ENCODE results near the gene E2F2.

E2F2 gene

DNA sequence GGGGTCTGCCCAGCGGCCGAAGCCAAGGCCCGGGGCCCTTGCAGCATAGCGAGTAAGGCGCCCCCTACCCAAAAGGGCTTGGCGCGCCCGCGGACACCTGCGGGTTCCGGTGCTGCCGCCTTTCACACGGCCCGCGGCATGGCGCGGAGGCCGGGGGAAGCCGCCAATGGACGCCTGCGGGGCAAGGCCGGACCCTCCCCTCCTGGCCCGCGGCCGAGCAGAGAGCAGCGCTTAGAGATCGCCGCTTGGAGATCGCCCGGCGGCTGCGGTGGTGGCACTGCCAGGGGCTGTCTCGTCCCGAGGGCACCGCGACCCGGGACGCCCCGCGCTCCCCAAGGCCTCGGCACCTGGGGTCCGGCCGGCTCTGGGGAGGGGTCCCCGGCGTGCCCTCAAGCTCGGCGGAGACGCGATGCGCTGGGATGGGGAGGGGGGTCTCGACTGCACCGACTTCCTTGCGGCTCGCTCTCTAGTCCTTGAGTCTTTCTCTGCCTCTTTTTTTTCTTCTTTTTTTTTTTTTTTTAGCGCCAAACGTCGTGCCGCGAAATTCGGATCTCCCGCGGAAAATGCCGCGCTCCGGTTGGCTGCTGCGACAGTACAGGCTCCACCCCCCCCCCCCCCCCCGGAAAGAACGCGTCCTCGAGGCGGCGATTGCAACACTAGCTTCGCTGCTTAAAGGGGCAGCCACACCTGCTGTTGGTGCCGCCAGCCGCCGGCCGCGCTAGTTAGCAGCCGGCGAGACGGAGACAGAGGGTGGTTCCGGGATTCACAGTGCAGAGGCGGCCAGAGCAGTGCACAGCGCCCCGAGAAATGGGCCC is at the start of gene E2F2:
Gene E2F2 (minus strand): TSS at position 487 of the 815 bp plus-strand sequence. CDS start 440 bp downstream, at position 47.
- DNase-seq (ENCODE audit: low read depth), result peak; percentile 63

- no peak for DNase-seq (ENCODE audit: low read depth)
Measured at GRCh38 chr1:23578997-23579363, 47.9 kb upstream of the E2F2 start.

GRCh38 chr1:23578311-23578996 is 47.4 kb upstream of the E2F2 start:
- no peak for DNase-seq (ENCODE audit: low read depth)

DNA sequence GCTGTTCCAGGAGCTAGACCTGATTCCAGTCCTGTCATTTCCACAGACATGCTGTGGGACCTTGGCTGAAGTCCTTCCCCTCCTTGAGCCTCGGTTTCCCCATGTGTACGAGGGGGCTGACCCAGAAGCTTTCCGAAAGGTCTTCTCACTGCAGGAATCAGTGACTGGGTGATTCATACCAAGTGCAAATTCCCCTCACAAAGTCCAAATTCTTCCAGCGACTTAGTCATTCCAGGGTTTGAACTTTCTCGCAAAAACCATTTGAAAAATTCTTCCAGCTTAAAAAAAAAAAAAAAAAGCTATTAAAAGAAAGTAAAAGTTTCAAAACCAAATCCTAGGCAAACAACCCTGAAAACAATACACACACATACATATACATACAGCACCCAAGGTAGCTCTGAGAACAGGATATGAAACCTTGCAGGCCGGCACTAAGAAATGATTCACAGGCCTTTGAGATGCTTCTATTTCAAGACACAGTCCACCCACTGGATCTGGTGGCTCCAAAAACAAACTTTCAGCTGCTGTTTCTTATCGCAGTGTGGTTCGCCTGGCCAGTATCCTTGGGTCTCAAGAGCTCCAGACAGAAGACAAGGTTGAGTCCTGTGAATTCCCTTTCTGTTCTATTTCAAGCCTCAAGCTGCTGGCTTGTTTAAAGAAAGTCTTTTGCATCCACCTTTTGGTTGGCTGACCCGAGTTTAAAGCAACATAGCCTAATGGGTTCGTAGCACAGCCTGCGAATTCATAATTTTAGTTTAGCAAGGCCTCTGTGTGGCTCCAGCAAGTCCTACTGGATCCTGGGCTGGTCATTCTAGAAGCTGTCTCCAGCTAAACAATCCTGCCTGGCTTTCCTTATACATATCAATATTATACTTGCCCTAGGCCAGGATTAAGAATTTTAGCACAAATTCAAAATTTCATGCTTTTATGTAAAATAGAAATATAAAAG is 46.3 kb upstream of the E2F2 start:
- no peak for DNase-seq (ENCODE audit: low read depth)

- DNase-seq (ENCODE audit: low read depth), result no peak
Measured at GRCh38 chr1:23576338-23577055, 45.5 kb upstream of the E2F2 start.

- no peak for DNase-seq (ENCODE audit: low read depth)
Measured at GRCh38 chr1:23575226-23575810, 44.3 kb upstream of the E2F2 start.

DNA sequence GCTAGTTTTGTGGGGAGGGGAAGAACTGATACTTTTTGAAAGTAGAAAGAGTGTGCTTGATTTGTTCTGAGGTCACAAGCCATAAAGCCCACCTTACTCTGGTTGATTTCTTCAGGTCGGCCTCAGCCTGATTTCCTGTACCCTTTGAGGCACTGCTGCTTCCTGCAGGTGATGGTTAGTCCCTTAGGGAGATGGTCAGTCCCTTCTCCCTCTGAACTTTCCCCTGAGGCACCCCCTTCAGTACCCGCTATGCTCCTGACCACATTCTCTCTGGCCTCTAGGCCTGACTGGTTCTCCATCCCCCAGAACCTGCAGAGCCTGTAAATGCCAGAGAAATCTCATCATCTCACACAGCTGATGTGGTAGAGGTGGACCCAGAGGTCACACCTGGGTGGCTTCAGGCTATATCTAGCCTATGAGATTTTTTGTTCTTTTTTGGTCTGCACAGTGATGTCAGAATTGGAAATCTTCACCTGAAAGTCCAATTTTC is 43.3 kb upstream of the E2F2 start:
- DNase-seq (ENCODE audit: low read depth), result no peak

DNA sequence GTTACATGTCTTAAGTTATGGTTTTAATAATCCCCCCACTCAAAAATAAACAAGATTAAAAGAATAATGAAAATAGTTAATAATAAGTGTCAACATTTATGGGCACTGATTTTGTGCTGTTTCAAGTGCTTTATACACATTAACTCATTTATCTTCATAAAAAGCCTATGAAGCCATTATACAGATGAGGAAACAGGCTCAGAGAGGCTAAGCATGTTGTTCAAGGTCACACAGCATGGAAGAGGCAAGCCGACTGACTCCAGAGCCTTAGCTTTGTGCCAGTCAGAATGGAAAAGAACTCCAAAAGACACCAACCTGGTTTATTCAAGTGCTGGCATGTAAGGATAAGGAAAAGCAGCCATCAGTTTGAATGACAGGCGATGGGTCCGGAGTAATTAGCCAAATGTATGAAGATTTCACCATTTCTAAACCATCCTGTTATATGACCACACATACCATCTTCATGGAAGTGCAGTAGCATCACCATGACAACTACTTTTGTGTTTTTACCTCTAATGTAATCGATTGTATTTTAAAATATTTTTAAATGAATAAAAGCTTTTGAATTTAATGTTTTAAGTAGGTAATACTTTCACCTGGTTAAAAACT is 42.6 kb upstream of the E2F2 start:
- DNase-seq (ENCODE audit: low read depth), result no peak

DNA sequence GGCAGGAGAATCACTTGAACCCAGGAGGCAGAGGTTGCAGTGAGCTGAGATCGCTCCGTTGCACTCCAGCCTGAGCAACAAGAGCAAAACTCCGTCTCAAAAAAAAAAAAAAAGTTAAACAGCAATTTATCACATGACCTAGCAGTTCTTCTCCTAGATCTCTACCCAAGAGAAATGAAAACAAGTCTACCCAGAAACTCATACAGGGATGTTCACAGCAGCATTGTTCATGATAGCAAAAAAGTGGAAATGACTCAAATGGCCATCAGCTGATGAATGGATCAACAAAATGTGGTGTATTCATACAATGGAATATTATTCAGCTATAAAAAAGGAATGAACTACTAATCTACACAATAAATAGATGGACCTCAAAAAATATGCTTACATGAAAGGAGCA is 40.4 kb upstream of the E2F2 start:
- DNase-seq (ENCODE audit: low read depth), result no peak

DNA sequence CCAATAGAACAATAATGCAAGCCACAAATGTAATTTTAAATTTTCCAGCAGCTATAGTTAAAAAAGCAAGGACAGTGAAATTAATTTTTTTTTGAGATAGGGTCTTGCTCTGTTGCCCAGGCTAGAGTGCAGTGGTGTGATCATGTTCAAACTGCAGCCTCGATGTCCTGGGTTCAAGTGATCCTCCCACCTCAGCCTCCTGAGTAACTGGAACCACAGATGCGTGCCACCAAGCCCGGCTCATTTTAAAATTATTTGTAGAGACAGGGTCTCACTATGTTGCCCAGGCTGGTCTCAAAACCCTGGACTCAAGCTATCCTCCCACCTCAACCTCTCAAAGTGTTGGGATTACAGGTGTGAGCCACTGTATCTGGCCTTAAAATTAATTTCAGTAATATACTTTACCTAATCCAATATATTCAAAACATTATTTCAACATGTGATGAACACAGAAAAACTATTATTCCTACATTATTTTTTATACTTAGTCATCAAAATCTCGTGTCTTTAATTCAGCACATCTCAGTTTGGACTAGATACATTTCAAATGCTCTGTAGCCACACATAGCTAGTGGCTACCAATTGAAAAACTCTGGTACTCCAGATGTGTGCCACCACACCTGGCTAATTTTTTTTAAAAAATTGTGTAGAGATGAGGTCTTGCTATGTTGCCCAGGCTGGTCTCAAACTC is 39.1 kb upstream of the E2F2 start:
- DNase-seq (ENCODE audit: low read depth), result no peak

- no peak for DNase-seq (ENCODE audit: low read depth)
Measured at GRCh38 chr1:23568608-23569383, 37.8 kb upstream of the E2F2 start.

DNA sequence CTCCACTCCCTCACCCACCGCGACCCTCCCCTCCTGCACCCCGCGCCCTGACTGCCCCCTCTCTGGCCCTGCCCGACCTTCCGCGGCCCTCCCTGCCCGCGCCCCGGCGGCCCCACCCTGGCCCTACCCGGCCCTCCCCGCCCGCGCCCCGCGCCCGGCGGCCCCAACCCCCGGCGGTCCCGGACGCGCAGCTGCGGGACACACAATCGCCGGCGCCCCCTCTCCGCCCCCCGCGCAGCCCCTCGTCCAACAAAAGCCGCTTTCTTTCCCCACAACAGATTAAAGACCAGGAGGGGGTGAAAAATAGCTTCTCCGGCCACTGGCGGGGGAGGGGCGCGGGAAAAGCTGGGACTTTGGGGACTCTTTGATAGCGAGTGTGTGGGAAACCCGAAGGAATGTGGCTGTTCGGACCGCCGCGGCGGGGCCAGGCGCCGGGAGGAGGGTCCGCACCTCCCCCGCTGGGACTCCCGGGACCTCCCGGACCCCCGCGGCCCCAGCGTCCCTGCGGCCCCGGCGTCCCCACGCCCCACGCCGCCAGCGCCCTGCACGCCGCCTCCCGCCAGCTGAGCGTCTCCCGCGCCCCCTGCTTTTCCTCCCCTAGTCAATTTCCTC is 37.1 kb upstream of the E2F2 start:
- no peak for DNase-seq (ENCODE audit: low read depth)

- no peak for DNase-seq (ENCODE audit: low read depth)
Measured at GRCh38 chr1:23567629-23567995, 36.6 kb upstream of the E2F2 start.

DNA sequence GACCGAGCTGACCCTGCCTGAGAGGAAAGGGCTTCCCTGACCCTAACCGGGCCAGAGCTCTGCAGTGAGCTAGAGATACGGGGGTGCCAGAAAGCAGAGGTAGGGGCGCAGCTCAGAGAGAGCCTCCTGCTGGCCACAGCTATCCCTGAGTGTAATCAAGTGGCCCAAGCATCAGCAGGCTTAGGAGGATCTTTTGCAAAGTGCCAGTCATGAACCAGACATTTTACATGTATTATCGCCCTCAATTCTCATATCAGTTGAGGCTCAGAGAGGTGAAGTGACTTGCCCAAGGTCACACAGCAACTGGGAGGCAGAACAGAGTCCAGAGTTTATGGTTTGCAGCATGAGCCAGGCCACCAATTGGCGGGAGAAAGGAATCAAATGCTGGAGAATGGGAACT is 35.3 kb upstream of the E2F2 start:
- no peak for DNase-seq (ENCODE audit: low read depth)

GRCh38 chr1:23565776-23566175 is 34.7 kb upstream of the E2F2 start:
- DNase-seq (ENCODE audit: low read depth), result no peak

- no peak for DNase-seq (ENCODE audit: low read depth)
Measured at GRCh38 chr1:23564529-23565122, 33.6 kb upstream of the E2F2 start.

- DNase-seq (ENCODE audit: low read depth), result no peak
Measured at GRCh38 chr1:23563755-23564374, 32.8 kb upstream of the E2F2 start.

DNA sequence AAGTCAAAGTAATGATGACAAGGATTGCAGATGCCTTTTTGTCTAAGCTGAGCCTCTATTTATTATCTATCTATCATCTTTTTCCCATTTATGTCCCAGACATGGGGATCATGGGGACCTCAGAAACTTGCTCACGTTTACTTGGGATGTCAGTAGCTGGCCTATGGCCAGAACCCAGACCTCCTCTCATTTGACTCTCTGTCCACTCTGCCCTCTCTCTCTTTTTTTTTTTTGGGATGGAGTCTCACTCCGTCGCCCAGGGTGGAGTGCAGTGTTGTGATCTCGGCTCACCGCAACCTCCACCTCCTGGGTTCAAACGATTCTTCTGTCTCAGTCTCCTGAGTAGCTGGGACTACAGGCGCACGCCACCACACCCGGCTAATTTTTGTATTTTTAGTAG is 32.0 kb upstream of the E2F2 start:
- no peak for DNase-seq (ENCODE audit: low read depth)

Measured in stimulated activated CD4-positive, alpha-beta T cell treated with anti-CD3 and anti-CD28 coated beads, Interleukin-2, amount 100 ng/mL, for 4 hours (primary cell).